KMS-11 (cell line): ENCODE data around the gene KIF26B.

Experiments used
- H2AFZ ChIP-seq: fragments of 200-600 bp; sonication (generic); 2 replicates; pipeline ENCODE4 v1.6.1; 2016; ENCODE audit warnings: antibody characterized with exemption, mixed run types, low read depth
- H3K27ac ChIP-seq: fragments of 200-600 bp; sonication (generic); 2 replicates; pipeline ENCODE4 v1.6.1; 2016; ENCODE audit warnings: mild to moderate bottlenecking, mixed run types
- H3K27me3 ChIP-seq: fragments of 200-600 bp; sonication (generic); 2 replicates; pipeline ENCODE4 v1.6.1; 2017; ENCODE audit warnings: mild to moderate bottlenecking, low read depth, mixed run types, moderate library complexity; ENCODE audit not compliant: insufficient read depth
- H3K36me3 ChIP-seq: fragments of 200-600 bp; sonication (generic); 2 replicates; pipeline ENCODE4 v1.6.1; 2017; ENCODE audit warnings: mild to moderate bottlenecking, mixed run types; ENCODE audit not compliant: insufficient read depth
- H3K4me1 ChIP-seq: fragments of 200-600 bp; sonication (generic); 2 replicates; pipeline ENCODE4 v1.6.1; 2016; ENCODE audit warnings: mild to moderate bottlenecking, low read depth, mixed run types; ENCODE audit not compliant: poor library complexity, severe bottlenecking
- H3K4me2 ChIP-seq: fragments of 200-600 bp; sonication (generic); 2 replicates; pipeline ENCODE4 v1.7.0; 2016; ENCODE audit warnings: mild to moderate bottlenecking, mixed run types
- H3K4me3 ChIP-seq: fragments of 200-600 bp; sonication (generic); IDR thresholded peaks from 2 replicates; pipeline ENCODE4 v1.6.1; 2017; ENCODE audit warnings: low read depth, low read length, mixed read lengths; ENCODE audit not compliant: insufficient read depth
- H3K79me2 ChIP-seq: fragments of 200-600 bp; sonication (generic); 2 replicates; pipeline ENCODE4 v1.6.1; 2016; ENCODE audit warnings: low read depth, mixed run types; ENCODE audit not compliant: insufficient read depth
- H3K9ac ChIP-seq: fragments of 200-600 bp; sonication (generic); 2 replicates; pipeline ENCODE4 v1.6.1; 2016; ENCODE audit warnings: mild to moderate bottlenecking, mixed run types
- H4K20me1 ChIP-seq: fragments of 200-600 bp; sonication (generic); 2 replicates; pipeline ENCODE4 v1.6.1; 2016; ENCODE audit warnings: mild to moderate bottlenecking, mixed run types; ENCODE audit not compliant: insufficient read depth
- TF ChIP-seq, protein P1 (sequence below): fragments of 200-600 bp; sonication (generic); conservative IDR thresholded peaks from 2 replicates; pipeline ENCODE4 v1.6.1; 2017; ENCODE audit warnings: low read depth, mild to moderate bottlenecking, antibody characterized with exemption, low read length, moderate library complexity, mixed read lengths

Gene KIF26B

DNA sequence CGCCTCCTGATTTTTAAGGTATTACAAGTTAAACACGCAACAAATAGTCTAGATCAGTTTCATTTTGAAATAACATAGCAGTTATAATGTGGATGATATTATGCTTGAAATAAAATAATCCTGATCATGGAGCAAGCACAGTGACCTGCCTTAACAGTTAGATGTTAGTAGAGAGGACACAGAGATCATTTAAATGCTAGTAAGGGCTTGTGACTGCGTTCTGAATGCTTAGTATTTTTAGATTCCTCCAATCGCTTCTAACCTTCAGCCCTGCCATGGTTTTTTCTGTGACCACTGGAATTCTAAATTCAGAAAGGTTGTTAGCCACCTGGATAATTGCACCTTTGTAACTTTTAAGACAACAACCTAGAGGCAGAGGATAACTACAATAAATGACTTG, 46.4 kb downstream of the KIF26B start:
- no peak overlapping the region for H2AFZ ChIP-seq
- H3K4me2 ChIP-seq: no peak overlapping the region
- H3K79me2 ChIP-seq: no peaks in the 10 kb centered on the region
- no peaks in the 10 kb centered on the region for H4K20me1 ChIP-seq
- TF ChIP-seq, protein P1, sequence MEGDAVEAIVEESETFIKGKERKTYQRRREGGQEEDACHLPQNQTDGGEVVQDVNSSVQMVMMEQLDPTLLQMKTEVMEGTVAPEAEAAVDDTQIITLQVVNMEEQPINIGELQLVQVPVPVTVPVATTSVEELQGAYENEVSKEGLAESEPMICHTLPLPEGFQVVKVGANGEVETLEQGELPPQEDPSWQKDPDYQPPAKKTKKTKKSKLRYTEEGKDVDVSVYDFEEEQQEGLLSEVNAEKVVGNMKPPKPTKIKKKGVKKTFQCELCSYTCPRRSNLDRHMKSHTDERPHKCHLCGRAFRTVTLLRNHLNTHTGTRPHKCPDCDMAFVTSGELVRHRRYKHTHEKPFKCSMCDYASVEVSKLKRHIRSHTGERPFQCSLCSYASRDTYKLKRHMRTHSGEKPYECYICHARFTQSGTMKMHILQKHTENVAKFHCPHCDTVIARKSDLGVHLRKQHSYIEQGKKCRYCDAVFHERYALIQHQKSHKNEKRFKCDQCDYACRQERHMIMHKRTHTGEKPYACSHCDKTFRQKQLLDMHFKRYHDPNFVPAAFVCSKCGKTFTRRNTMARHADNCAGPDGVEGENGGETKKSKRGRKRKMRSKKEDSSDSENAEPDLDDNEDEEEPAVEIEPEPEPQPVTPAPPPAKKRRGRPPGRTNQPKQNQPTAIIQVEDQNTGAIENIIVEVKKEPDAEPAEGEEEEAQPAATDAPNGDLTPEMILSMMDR: no peak
- no peak overlapping the region for H3K4me3 ChIP-seq
- no peak overlapping the region for H3K9ac ChIP-seq
- H3K27ac ChIP-seq: no peak overlapping the region
- no peaks in the 10 kb centered on the region for H3K27me3 ChIP-seq
- H3K4me1 ChIP-seq: no peaks in the 10 kb centered on the region
- H3K36me3 ChIP-seq: no peaks in the 10 kb centered on the region

DNA sequence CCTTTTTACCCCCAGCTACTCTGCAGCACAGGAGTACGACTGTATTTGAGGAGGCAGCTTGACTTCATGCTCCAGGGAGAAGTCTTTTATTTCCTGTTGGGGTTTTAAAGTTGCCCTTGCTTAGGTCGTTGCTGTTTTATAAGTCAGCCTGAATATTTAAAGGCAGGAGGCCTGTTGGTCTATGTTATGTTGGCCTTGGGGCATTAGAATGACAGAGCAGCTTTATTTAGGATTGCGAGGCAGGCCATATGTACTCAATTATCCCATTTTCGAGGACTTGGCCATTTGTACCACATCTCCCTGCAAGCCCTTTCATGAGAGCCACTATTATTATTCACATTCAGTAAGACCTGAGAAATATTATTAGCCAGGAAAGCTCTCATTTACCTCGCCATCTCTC, 47.0 kb downstream of the KIF26B start:
- Histone ChIP-seq H3K4me1 (no peaks in the 10 kb centered on the region), H3K9ac (no peak overlapping the region), H3K4me3 (no peak overlapping the region), H2AFZ (no peak overlapping the region), H3K27ac (no peak overlapping the region), H4K20me1 (no peaks in the 10 kb centered on the region), H3K4me2 (no peak overlapping the region), H3K36me3 (no peaks in the 10 kb centered on the region), H3K27me3 (no peaks in the 10 kb centered on the region), H3K79me2 (no peaks in the 10 kb centered on the region)
- TF ChIP-seq, protein P1: no peak

DNA sequence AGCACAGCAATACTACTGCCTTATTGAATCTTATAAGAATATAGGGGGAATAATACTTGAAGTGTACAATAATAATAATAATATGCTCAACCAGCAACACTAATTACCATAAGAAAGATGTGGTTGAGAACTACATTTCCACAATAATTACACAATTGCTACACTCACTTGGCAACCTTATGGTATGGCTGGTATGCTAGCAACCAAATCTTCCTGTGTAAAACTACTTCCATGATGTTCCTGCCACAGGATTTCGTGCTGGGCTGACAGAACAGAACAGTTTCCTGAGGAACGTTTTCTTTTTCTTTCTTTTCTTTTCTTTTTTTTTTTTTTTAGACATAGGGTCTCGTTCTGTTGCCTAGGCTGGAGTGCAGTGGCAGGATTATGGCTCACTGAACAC, 50.6 kb downstream of the KIF26B start:
- TF ChIP-seq, protein P1: no peak
- no peak overlapping the region for H3K9ac ChIP-seq

DNA sequence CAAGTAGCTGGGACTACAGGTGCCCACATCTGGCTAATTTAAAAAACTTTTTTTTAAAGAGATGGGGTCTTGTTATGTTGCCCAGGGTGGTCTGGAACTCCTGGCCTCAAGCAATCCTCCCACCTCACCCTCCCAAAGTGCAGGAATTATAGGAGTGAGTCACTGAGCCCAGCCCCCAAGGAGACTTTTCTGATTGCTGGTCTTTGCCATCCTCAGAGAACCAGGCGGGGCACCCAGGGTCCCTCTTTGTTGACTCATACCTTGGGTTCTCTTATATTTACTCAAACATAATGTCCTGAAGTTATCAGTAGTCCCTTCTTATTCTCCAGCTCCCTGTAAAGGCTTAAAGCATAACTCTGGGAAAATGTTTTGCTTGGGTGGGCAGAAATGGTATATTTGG, 51.1 kb downstream of the KIF26B start:
- Histone ChIP-seq H4K20me1 (no peaks in the 10 kb centered on the region), H3K27me3 (no peaks in the 10 kb centered on the region), H3K4me3 (no peak overlapping the region), H3K4me2 (no peak overlapping the region), H3K79me2 (no peaks in the 10 kb centered on the region), H2AFZ (no peak overlapping the region), H3K36me3 (no peaks in the 10 kb centered on the region), H3K4me1 (no peaks in the 10 kb centered on the region), H3K9ac (no peak overlapping the region), H3K27ac (no peak overlapping the region)
- TF ChIP-seq, protein P1: no peak

More for the DNA sequence above, 50.6 kb downstream of the KIF26B start:
- H3K4me3 ChIP-seq: no peak overlapping the region
- H3K4me1 ChIP-seq: no peaks in the 10 kb centered on the region
- H3K27ac ChIP-seq: no peak overlapping the region
- no peaks in the 10 kb centered on the region for H3K79me2 ChIP-seq
- no peak overlapping the region for H2AFZ ChIP-seq
- no peaks in the 10 kb centered on the region for H3K36me3 ChIP-seq
- H3K4me2 ChIP-seq: no peak overlapping the region
- no peaks in the 10 kb centered on the region for H3K27me3 ChIP-seq
- H4K20me1 ChIP-seq: no peaks in the 10 kb centered on the region
